Measurements from ENCODE around the gene PCDHB12.
"Not testable (repeated sequence)": the region's sequence is repeated elsewhere in the genome, so short reads cannot be mapped to it uniquely, and the experiment has no call there.

DNA sequence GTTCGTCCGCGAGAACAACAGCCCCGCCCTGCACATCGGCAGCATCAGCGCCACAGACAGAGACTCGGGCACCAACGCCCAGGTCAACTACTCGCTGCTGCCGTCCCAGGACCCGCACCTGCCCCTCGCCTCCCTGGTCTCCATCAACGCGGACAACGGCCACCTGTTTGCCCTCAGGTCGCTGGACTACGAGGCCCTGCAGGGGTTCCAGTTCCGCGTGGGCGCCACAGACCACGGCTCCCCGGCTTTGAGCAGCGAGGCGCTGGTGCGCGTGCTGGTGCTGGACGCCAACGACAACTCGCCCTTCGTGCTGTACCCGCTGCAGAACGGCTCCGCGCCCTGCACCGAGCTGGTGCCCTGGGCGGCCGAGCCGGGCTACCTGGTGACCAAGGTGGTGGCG is 1.8 kb downstream of the PCDHB12 start:
- TF ChIP-seq EZH2 (optimal IDR thresholded peaks at IDR 0.05; ENCODE audit: low read depth, low read length), result not testable (repeated sequence)
- TF ChIP-seq, protein P1, sequence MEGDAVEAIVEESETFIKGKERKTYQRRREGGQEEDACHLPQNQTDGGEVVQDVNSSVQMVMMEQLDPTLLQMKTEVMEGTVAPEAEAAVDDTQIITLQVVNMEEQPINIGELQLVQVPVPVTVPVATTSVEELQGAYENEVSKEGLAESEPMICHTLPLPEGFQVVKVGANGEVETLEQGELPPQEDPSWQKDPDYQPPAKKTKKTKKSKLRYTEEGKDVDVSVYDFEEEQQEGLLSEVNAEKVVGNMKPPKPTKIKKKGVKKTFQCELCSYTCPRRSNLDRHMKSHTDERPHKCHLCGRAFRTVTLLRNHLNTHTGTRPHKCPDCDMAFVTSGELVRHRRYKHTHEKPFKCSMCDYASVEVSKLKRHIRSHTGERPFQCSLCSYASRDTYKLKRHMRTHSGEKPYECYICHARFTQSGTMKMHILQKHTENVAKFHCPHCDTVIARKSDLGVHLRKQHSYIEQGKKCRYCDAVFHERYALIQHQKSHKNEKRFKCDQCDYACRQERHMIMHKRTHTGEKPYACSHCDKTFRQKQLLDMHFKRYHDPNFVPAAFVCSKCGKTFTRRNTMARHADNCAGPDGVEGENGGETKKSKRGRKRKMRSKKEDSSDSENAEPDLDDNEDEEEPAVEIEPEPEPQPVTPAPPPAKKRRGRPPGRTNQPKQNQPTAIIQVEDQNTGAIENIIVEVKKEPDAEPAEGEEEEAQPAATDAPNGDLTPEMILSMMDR (IDR thresholded peaks at IDR 0.05; ENCODE audit: low read length), result not testable (repeated sequence)

Data from MM.1S (cell line).